CD8-positive, alpha-beta memory T cell (primary cell): ENCODE data around the gene FBXW7. TPM values are rescaled to one million over a fixed set of nuclear protein-coding genes. Genes with fewer than 3 reads are reported as not detected.

Experiments
- CTCF ChIA-PET: fragments of 350-600 bp; sonication (Branson Sonifier 250); formaldehyde crosslinking; loops from one replicate; lab custom pipeline; 2021; ENCODE audit warnings: antibody characterized with exemption; lab: Charles Lee
- POLR2A ChIA-PET: fragments of 350-600 bp; sonication (Branson Sonifier 250); formaldehyde crosslinking; loops from one replicate; lab custom pipeline; 2021; ENCODE audit warnings: antibody characterized with exemption; lab: Charles Lee
- DNase-seq, 5 donors: peaks; one replicate each; pipeline versions ENCODE4 v3.0.0 to v3.0.0-alpha.2; 2020 to 2022; ENCODE audit warnings: mixed read lengths in 1 of 5
- H3K27ac ChIP-seq: one replicate; pipeline ENCODE4 v1.7.0; 2013; ENCODE audit warnings: low read depth, mild to moderate bottlenecking, low read length, moderate library complexity
- H3K27me3 ChIP-seq: 2 replicates; pipeline ENCODE4 v1.7.0; 2013; ENCODE audit warnings: low read length, mild to moderate bottlenecking; ENCODE audit not compliant: insufficient read depth, poor library complexity, severe bottlenecking
- H3K36me3 ChIP-seq: 2 replicates; pipeline ENCODE4 v1.7.0; 2013; ENCODE audit warnings: mild to moderate bottlenecking, low read length, moderate library complexity; ENCODE audit not compliant: insufficient read depth
- H3K4me1 ChIP-seq: 2 replicates; pipeline ENCODE4 v1.7.0; 2013; ENCODE audit warnings: mild to moderate bottlenecking, low read length, moderate library complexity; ENCODE audit not compliant: insufficient read depth
- H3K4me3 ChIP-seq: 2 replicates; pipeline ENCODE4 v1.7.0; 2013; ENCODE audit warnings: mild to moderate bottlenecking, low read length
- H3K9me3 ChIP-seq: 2 replicates; pipeline ENCODE4 v1.7.0; 2013; ENCODE audit warnings: mild to moderate bottlenecking, low read length
- H3K27ac Mint-ChIP-seq, 8 donors: one replicate each; pipeline ENCODE4 v1.8.0; 2020 to 2021; ENCODE audit warnings: mixed read lengths in 8 of 8, mild to moderate bottlenecking in 6 of 8, inconsistent platforms in 3 of 8, moderate library complexity in 3 of 8
- H3K27me3 Mint-ChIP-seq, 2 donors: one replicate each; pipeline ENCODE4 v1.8.0; 2020 to 2021; ENCODE audit warnings: mixed read lengths in 2 of 2, mild to moderate bottlenecking in 1 of 2, moderate library complexity in 1 of 2
- H3K36me3 Mint-ChIP-seq, 3 donors: one replicate each; pipeline ENCODE4 v1.8.0; 2020 to 2021; ENCODE audit warnings: mixed read lengths in 3 of 3, inconsistent platforms in 1 of 3, mild to moderate bottlenecking in 1 of 3
- H3K4me1 Mint-ChIP-seq, 3 donors: one replicate each; pipeline ENCODE4 v1.8.0; 2020 to 2021; ENCODE audit warnings: mixed read lengths in 3 of 3, inconsistent platforms in 1 of 3, mild to moderate bottlenecking in 1 of 3
- H3K4me3 Mint-ChIP-seq, 7 donors: one replicate each; pipeline ENCODE4 v1.8.0; 2020 to 2021; ENCODE audit warnings: mixed read lengths in 7 of 7, mild to moderate bottlenecking in 6 of 7, moderate library complexity in 4 of 7, inconsistent platforms in 2 of 7
- H3K9me3 Mint-ChIP-seq, 5 donors: one replicate each; pipeline ENCODE4 v1.8.0; 2020 to 2022; ENCODE audit warnings: mixed read lengths in 5 of 5, mild to moderate bottlenecking in 3 of 5, moderate library complexity in 2 of 5, inconsistent platforms in 1 of 5
- polyA plus RNA-seq: library from polyadenylated mRNA; unstranded; fragments of 300-500 nt; fragmentation: Illumina TruSeq; gene quantifications from one replicate; pipeline ENCODE4 v1.2.3, GENCODE V29; 2021
- total RNA-seq, 2 experiments: library from RNA; stranded (reverse); gene quantifications; one replicate each; pipeline ENCODE4 v1.2.3, GENCODE V29; 2021

FBXW7 gene
- total and polyA plus RNA-seq, 3 experiments from 2014 or later, result 42.7 to 54.3 (median 46.6) TPM

DNA sequence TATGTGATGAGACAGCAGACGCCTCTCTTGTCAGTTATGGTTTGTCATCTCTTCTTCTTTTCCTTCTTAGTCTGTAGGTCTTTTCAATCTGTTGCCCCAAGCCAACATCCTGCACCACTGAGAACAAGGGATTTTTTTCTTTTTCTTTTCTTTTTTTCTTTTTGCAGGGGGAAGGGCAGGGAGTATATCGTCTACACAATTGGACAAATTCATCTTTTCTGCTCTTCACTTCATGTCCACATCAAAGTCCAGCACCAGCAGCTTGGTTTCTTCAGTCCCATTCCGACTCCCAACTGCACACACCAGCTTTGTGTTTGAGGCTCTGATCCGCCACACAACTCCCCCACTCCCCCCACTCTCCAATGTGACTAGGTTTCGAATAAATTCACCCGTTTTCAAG, 213.2 kb downstream of the FBXW7 start:
- Mint-ChIP-seq H3K36me3 (peaks cover 23 to 59% (median 32%) of the 10 kb centered on the region in 3 donors), H3K4me1 (peaks cover 1 to 7% (median 5%) of the 10 kb centered on the region in 3 donors), H3K4me3 (no peak overlapping the region), H3K27me3 (no peaks in the 10 kb centered on the region), H3K27ac (peak overlapping the region in 3 of 8 donors; percentile 3 to 29 (median 4)), H3K9me3 (no peaks in the 10 kb centered on the region)
- Histone ChIP-seq H3K9me3 (no peaks in the 10 kb centered on the region), H3K27me3 (no peaks in the 10 kb centered on the region), H3K4me1 (no peaks in the 10 kb centered on the region), H3K27ac (no peak overlapping the region), H3K4me3 (no peak overlapping the region), H3K36me3 (no peaks in the 10 kb centered on the region)
- POLR2A ChIA-PET, result interaction anchor here (0.5 to 0.8 kb wide), 3 partner anchors 10 to 243 kb away, joined by 3 to 4 read pairs (median 3); no protein-coding TSS in a partner anchor
- DNase-seq, result no peak
- CTCF ChIA-PET, result no interaction called here

DNA sequence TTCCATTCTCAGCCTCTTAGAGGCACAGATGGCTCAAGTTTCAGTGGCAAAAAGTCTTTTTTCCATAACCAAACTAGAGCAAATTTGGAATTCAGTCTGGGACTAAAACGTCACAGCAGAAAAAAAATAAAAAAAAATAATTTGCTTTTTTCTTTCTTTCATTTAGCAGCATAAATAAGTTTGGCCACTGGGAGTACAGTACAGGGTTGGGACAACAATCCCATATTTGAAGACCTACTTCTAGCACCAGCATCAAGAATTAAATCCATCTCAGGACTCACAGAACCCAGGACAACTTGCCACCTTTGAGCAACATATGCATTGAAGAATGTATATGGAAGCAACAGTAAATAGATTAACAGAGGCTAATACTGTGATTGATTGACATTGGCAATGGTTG, 214.0 kb downstream of the FBXW7 start:
- Histone ChIP-seq H3K4me1 (no peaks in the 10 kb centered on the region), H3K9me3 (no peaks in the 10 kb centered on the region), H3K36me3 (no peaks in the 10 kb centered on the region), H3K27ac (no peak overlapping the region), H3K27me3 (no peaks in the 10 kb centered on the region), H3K4me3 (no peak overlapping the region)
- H3K27ac Mint-ChIP-seq, result no peak overlapping the region
- no peak for DNase-seq
- H3K27me3 Mint-ChIP-seq, result no peaks in the 10 kb centered on the region
- H3K4me1 Mint-ChIP-seq, result peaks cover 0 to 4% (median 0%) of the 10 kb centered on the region in 3 donors
- ChIA-PET POLR2A (interaction anchor here (0.5 to 0.8 kb wide), 3 partner anchors 10 to 242 kb away, joined by 3 to 4 read pairs (median 3); no protein-coding TSS in a partner anchor), CTCF (no interaction called here)
- no peak overlapping the region for H3K4me3 Mint-ChIP-seq
- peaks cover 17 to 53% (median 27%) of the 10 kb centered on the region in 3 donors for H3K36me3 Mint-ChIP-seq
- no peaks in the 10 kb centered on the region for H3K9me3 Mint-ChIP-seq

DNA sequence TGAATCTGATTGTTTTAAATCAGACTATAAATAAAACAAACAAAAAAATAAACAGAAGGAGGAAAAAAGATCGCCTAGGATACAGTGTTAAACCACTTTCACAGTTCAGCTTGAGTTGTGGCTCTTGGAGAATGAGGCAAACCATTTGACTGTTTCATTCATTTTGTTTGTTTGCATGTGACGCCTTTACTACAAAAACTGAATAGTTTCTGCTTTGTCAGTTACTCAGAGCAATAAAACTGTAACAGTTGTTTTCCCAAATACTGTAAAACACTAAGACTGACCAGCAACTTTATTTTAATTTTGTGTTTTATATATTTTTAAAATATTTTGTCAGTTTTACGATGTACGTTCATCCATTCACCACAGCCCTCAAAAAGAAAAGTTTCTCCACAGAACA, 214.5 kb downstream of the FBXW7 start:
- H3K36me3 ChIP-seq, result no peaks in the 10 kb centered on the region
- no peaks in the 10 kb centered on the region for H3K4me1 ChIP-seq
- Mint-ChIP-seq H3K27ac (no peak overlapping the region), H3K9me3 (no peaks in the 10 kb centered on the region), H3K27me3 (no peaks in the 10 kb centered on the region), H3K4me1 (peaks cover 0 to 4% (median 0%) of the 10 kb centered on the region in 3 donors), H3K4me3 (no peak overlapping the region), H3K36me3 (peaks cover 17 to 51% (median 27%) of the 10 kb centered on the region in 3 donors)
- no peak for DNase-seq
- H3K27me3 ChIP-seq, result no peaks in the 10 kb centered on the region
- H3K4me3 ChIP-seq, result no peak overlapping the region
- H3K9me3 ChIP-seq, result no peaks in the 10 kb centered on the region
- POLR2A ChIA-PET, result no interaction called here
- H3K27ac ChIP-seq, result no peak overlapping the region
- CTCF ChIA-PET, result no interaction called here

DNA sequence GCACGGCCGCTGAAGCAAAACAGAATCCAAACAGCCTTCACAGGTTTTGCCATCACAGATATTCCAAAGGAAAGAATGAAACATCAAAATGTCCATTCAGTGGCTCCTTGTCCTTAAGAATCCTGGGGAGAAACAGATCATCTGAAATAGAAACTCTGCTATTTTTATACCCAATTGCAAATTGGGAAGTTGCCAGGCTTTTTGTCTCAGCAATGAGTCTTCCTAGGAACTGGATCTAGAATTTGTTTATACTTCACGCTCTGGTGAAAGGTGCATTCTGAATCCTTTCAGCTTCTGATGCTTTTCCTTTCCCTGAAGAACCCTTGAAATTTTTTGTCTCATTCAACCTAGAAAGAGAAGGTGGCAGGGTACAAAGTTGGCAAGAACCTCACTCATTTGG, 218.9 kb downstream of the FBXW7 start:
- no peaks in the 10 kb centered on the region for H3K4me1 Mint-ChIP-seq

DNA sequence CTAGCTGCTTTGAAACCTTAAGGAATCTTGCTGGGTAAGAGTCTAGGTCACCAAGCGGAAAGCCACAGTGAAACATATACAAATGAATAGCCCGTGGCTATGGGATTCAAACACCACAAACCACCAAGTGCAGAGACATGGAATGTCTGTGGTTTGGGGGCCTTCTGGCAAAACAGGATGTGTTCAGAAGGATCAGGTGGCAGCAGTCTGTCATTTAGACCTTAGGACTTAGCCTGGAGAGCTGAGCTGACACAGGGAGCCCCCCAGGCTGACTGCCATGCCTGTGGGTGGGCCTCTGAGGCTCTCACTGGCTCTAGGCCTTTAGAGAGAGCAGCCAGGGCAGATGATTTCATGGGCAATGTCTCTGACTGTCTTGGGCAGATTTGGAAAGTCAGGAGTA, 225.6 kb downstream of the FBXW7 start:
- H3K27ac Mint-ChIP-seq, result no peak overlapping the region
- H3K9me3 ChIP-seq, result no peaks in the 10 kb centered on the region
- H3K36me3 ChIP-seq, result no peaks in the 10 kb centered on the region
- peaks cover 0 to 1% of the 10 kb centered on the region in 2 donors for H3K27me3 Mint-ChIP-seq
- no peak overlapping the region for H3K27ac ChIP-seq
- no peak overlapping the region for H3K4me3 Mint-ChIP-seq
- H3K27me3 ChIP-seq, result no peaks in the 10 kb centered on the region
- POLR2A ChIA-PET, result no interaction called here
- H3K4me1 ChIP-seq, result no peaks in the 10 kb centered on the region
- CTCF ChIA-PET, result no interaction called here
- no peaks in the 10 kb centered on the region for H3K4me1 Mint-ChIP-seq
- no peak overlapping the region for H3K4me3 ChIP-seq
- H3K9me3 Mint-ChIP-seq, result no peaks in the 10 kb centered on the region
- H3K36me3 Mint-ChIP-seq, result peaks cover 0 to 7% (median 1%) of the 10 kb centered on the region in 3 donors
- no peak for DNase-seq

More for the DNA sequence above, 218.9 kb downstream of the FBXW7 start:
- Histone ChIP-seq H3K9me3 (no peaks in the 10 kb centered on the region), H3K36me3 (no peaks in the 10 kb centered on the region), H3K27ac (no peak overlapping the region), H3K4me1 (no peaks in the 10 kb centered on the region), H3K27me3 (no peaks in the 10 kb centered on the region), H3K4me3 (no peak overlapping the region)
- peaks cover 0 to 12% (median 7%) of the 10 kb centered on the region in 3 donors for H3K36me3 Mint-ChIP-seq
- H3K4me3 Mint-ChIP-seq, result no peak overlapping the region
- CTCF ChIA-PET, result no interaction called here
- no peaks in the 10 kb centered on the region for H3K9me3 Mint-ChIP-seq
- no peak for DNase-seq
- no peak overlapping the region for H3K27ac Mint-ChIP-seq
- POLR2A ChIA-PET, result interaction anchor here (0.7 kb wide), 1 partner anchor 69 kb away, joined by 4 read pairs; no protein-coding TSS in a partner anchor
- H3K27me3 Mint-ChIP-seq, result no peaks in the 10 kb centered on the region

DNA sequence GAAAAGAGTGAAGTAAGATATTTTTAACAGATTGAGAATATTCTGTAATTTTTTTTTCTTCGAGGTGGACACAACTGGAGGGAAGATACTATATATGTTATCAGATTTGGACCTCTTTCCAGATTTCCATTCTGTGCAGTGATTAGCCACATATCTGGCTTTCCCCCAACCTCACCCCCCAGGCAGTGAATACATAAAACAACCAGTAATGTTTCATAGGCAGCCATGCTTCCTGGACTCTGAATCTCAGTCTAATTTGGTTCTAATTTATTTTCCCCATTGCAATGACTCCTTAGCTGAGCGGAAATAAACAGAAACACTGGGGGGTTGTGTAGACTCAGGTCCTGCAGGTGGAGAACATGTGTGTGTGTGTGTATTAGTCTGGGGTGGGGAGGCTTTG, 226.5 kb downstream of the FBXW7 start:
- Histone ChIP-seq H3K9me3 (no peaks in the 10 kb centered on the region), H3K4me1 (no peaks in the 10 kb centered on the region), H3K36me3 (no peaks in the 10 kb centered on the region), H3K4me3 (no peak overlapping the region), H3K27ac (no peak overlapping the region), H3K27me3 (no peaks in the 10 kb centered on the region)
- POLR2A ChIA-PET, result no interaction called here
- CTCF ChIA-PET, result no interaction called here
- no peak overlapping the region for H3K4me3 Mint-ChIP-seq
- no peak overlapping the region for H3K27ac Mint-ChIP-seq
- H3K9me3 Mint-ChIP-seq, result no peaks in the 10 kb centered on the region
- peaks cover 0 to 7% (median 4%) of the 10 kb centered on the region in 3 donors for H3K36me3 Mint-ChIP-seq
- no peaks in the 10 kb centered on the region for H3K4me1 Mint-ChIP-seq
- peaks cover 0 to 1% of the 10 kb centered on the region in 2 donors for H3K27me3 Mint-ChIP-seq
- DNase-seq, result no peak

DNA sequence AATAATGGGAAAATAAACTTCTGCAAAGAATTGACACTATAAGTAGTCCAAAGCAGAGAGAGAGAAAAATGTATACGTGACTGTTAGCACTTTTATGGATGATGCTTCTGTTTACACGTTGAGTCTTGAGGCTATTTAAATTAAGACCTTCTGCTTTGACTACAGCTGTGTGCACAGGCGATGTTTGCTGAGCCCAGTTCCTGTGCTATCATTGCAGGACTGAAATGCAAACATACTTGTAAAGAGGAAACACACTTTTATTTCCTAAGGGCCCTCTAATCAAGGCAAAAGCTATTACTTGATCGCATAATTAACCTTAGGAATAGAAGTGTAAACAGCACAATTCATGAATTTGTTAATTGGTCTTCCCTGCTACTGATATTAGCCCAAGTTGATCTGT, 226.9 kb downstream of the FBXW7 start:
- H3K4me3 ChIP-seq, result no peak overlapping the region
- CTCF ChIA-PET, result no interaction called here
- DNase-seq, result no peak
- H3K9me3 ChIP-seq, result no peaks in the 10 kb centered on the region
- H3K4me3 Mint-ChIP-seq, result no peak overlapping the region
- peaks cover 0 to 7% (median 4%) of the 10 kb centered on the region in 3 donors for H3K36me3 Mint-ChIP-seq
- peaks cover 0 to 1% of the 10 kb centered on the region in 2 donors for H3K27me3 Mint-ChIP-seq
- H3K27me3 ChIP-seq, result no peaks in the 10 kb centered on the region
- no peak overlapping the region for H3K27ac Mint-ChIP-seq
- POLR2A ChIA-PET, result no interaction called here
- no peaks in the 10 kb centered on the region for H3K4me1 ChIP-seq
- H3K9me3 Mint-ChIP-seq, result no peaks in the 10 kb centered on the region
- H3K36me3 ChIP-seq, result no peaks in the 10 kb centered on the region
- H3K4me1 Mint-ChIP-seq, result no peaks in the 10 kb centered on the region
- no peak overlapping the region for H3K27ac ChIP-seq

DNA sequence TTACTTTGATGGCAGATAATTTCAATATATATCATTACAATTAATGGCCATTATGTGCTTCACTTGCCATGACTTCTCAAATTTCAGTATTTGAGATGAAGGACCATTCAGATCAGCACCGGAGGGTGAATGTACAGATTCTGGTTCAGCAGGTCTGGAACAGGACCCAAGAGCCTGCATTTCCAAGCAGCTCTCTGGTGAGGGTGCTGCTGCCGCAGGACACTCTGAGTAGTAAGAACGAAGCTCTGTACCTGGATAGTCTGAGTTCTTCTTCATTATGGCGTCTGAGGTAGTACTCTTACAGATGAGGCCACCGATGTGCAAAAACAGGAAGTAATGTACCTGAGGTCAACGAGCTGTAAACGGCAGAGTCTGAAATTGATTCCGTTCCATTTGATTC, 228.2 kb downstream of the FBXW7 start:
- Histone ChIP-seq H3K36me3 (no peaks in the 10 kb centered on the region), H3K9me3 (no peaks in the 10 kb centered on the region), H3K4me1 (no peaks in the 10 kb centered on the region), H3K4me3 (no peak overlapping the region), H3K27me3 (no peaks in the 10 kb centered on the region), H3K27ac (no peak overlapping the region)
- Mint-ChIP-seq H3K4me1 (no peaks in the 10 kb centered on the region), H3K27ac (no peak overlapping the region), H3K36me3 (peaks cover 0 to 8% (median 7%) of the 10 kb centered on the region in 3 donors), H3K27me3 (peaks cover 0 to 1% of the 10 kb centered on the region in 2 donors), H3K4me3 (no peak overlapping the region), H3K9me3 (no peaks in the 10 kb centered on the region)
- ChIA-PET POLR2A (no interaction called here), CTCF (no interaction called here)
- no peak for DNase-seq
